GM18499 (cell line): Measurements from ENCODE around the gene CD33.

Experiments used
- ATAC-seq: cut with Tn5 transposase; IDR thresholded peaks from one replicate; pipeline ENCODE4 v1.9.1; 2021; ENCODE audit warnings: moderate number of reproducible peaks; ENCODE audit not compliant: insufficient read depth, unreplicated experiment

The CD33 gene

GRCh38 chr19:51256155-51256625, 31.3 kb downstream of the CD33 start:
- ATAC-seq: no peak

DNA sequence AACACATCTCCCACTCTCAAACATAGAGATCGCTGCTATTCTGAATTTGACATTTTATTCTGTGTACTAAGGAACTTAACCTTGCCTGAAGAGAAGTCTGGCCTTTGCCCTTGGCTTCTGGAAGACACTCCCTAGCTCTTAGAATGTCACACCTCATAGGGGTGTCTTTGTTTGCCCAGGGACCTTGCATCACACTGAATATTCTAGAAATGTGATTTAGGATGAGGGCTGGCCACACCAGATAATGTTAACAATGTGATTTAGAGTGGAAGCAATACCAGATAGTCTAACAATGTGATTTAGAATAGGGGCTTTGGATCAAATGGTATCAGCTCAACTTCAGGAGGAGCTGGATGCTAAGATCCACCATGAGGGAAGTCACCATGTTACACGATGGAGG, 32.6 kb downstream of the CD33 start:
- ATAC-seq: no peak

GRCh38 chr19:51258165-51259160, 33.6 kb downstream of the CD33 start:
- ATAC-seq: no peak

DNA sequence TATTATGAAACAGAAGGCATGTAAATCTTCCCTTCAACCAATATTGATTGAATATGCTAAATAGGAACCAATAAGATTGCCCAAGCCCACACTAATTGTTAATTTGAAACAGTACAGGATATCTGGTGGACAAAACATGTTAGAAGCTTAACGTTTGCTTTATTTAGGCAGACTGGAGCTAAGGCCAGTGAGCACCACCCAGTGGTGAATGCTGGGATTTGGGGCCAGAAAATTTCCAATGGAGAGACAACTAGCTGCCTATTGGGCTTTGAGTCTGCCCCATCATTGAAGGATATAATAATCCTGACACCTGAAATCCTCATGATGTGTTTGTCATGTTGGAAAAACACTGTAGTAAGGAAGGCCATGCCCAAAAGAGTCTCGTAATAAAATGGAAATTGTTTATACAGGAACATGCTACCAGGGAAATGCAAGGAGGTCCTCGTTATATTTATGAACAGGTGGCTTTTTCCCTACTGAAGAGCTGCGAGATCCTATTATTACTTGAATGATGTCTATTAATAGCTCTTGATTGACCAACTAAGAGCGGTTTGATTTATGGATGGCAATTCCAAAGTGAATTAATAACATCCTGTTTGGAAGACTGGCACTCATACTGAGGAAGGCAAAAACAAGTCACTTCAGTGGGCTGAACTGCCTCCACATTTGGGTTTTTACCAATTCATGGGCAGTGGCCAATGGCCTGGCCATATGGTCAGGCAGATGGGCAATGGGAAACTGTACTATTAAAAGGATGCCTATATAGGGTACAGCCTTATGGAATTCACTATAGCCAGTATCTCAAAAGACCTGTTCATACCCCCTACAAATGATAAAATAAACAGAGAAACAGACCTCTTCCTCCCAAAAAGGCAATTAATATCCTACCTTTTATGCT, 34.7 kb downstream of the CD33 start:
- ATAC-seq: no peak

- ATAC-seq: no peak
Observed at GRCh38 chr19:51263808-51264207, 38.9 kb downstream of the CD33 start.

DNA sequence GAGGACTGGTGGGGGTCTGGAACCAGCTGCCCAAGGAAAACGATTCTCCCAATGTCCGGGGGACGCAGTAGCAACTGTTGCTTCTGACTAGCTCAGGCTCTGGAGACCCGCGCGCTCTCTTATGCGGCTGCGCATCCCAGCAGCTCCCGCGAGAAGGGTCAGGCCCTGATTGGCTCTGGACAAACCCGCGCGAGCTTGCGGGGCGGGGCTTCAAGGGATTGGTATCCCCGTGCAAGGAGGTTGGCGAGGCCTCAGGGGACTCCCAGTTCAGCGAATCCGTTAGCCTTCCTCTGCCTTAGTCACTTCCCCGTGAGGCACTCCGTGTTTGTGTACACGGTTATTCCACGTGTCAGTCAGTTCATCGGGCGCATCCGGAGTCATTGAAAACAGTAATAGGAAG, 46.2 kb downstream of the CD33 start:
- ATAC-seq: no peak

DNA sequence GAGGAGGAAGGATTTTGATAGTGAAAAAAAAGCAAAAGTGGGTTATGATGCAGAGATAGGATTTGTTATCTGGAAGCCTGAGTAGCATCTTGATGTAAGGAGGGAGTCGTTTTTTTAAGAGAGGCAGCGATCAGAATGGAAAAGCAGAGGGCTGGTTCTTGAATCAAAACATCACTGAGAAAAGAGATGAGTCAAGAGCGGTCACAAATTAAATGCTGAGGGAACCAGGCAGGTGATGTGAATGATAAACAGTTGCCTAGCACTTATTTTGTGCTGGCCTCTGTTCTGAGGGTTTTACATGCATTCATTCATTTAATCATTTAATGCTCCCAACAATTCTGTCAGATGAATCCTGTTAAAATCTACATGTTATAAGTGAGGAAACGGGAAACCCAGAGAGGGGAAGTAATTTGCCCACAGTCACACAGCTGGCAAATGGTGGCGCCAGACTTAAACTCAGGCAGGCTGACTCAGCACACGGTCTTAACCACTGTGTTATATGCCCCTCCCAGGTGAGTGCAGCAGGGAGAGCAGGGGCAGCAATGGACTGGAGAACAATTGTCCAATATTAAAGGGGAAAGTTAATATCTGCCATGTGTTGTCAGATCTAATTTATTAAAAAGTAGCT, 47.4 kb downstream of the CD33 start:
- no peak for ATAC-seq

DNA sequence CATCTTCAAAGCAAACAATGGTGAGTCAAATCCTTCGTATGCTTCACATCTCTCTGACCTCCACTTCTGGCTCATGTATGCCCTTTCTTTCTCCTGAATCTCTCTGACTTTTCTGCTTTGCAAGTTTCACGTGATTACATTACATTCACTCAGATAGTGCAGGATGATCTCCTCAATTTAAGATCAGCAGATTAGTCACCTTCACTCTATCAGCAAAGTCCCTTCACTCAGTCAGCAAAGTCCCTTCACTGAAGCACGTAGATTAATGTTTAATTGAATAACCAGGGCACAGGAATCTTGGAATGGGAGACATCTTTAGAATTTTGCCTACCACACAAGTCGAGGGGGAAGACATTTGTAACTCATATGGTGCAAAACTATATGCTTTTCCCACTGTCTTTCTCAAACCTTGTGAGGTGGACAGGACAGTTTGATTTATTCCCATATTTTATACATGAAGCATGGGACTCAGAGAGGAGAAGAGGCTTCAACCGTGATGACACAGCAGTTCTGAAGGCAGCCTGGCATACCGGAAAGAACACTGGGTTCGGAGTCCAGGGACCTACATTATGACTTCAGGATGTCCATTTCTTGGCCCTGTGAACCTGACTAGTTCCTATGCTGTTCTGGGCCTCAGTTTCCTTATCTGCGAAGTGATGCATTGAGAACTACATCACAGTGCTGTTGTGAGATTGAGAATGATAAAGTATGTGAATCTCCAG, 49.3 kb downstream of the CD33 start:
- ATAC-seq: no peak

DNA sequence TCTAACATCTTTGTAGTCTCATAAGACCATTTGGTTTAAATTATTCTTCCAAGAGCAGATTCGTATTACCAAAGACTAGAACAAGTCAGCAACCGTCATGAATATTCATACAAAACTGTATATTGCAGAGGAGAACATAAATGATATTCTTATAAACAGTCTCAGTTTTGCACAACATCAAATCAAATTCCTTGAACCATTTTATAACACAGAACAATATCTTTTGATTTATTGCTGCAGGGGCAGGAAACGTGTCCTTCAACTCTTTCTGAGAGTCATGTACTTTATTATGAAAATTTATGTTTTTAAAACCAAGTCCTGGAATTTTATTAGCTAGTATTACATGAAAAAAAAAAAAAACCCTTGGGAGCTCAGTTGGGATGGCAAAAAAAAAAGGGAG, 52.2 kb downstream of the CD33 start:
- ATAC-seq: no peak

- ATAC-seq: no peak
Observed at GRCh38 chr19:51282335-51282734, 57.5 kb downstream of the CD33 start.

- ATAC-seq: no peak
Observed at GRCh38 chr19:51285682-51286081, 60.8 kb downstream of the CD33 start.
